Nucleus accumbens (tissue), 56 donors: Measurements from ENCODE around the gene IFI44.

Experiments used
- DNase-seq, 56 donors: peaks; one replicate each; lab custom pipeline; 2025; lab: John Stamatoyannopoulos, UW

Gene IFI44, protein sequence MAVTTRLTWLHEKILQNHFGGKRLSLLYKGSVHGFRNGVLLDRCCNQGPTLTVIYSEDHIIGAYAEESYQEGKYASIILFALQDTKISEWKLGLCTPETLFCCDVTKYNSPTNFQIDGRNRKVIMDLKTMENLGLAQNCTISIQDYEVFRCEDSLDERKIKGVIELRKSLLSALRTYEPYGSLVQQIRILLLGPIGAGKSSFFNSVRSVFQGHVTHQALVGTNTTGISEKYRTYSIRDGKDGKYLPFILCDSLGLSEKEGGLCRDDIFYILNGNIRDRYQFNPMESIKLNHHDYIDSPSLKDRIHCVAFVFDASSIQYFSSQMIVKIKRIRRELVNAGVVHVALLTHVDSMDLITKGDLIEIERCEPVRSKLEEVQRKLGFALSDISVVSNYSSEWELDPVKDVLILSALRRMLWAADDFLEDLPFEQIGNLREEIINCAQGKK

DNA sequence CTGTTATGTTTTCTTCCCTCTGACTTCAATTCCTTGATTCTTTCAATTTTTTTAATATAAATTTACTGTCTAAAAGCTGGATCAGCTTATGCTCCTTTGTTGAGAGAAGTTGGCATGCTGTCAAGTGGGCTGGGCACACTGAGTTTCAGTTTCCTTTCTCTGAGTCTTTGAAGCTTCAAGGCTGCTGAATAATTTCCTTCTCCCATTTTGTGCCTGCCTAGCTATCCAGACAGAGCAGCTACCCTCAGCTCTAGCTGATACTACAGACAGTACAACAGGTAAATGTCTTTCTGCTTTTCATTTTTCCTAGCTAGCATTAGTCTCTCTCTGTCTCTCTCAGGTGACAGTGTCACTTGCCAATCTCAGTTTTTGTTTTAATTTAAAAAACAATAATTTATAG is at the start of gene IFI44:
IFI44 (plus strand) TSS at position 204 of the 400 bp plus-strand sequence. CDS start 365 bp downstream, outside the sequence.
- peak in 39 of 56 donors; percentile 1 to 84 (median 24) for DNase-seq

DNA sequence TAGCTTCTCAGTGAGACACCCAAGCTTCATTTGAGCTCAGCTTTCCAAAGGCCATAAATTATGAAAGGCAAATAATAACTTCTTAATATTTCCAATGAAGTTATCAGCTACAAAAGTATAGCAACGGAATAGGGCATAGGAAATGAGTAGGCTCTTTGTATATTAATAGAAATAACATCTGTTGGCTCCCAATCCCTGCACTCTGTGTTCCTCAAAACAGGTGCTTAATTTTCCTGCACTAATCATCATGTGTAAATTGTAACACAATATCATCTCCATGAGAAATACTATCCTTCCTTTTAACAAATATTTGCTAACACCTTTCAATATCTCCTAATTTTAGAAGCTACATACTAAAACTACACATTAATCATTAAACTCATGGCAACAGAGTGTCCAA is 48.6 kb upstream of the IFI44 start:
- no peak for DNase-seq

DNA sequence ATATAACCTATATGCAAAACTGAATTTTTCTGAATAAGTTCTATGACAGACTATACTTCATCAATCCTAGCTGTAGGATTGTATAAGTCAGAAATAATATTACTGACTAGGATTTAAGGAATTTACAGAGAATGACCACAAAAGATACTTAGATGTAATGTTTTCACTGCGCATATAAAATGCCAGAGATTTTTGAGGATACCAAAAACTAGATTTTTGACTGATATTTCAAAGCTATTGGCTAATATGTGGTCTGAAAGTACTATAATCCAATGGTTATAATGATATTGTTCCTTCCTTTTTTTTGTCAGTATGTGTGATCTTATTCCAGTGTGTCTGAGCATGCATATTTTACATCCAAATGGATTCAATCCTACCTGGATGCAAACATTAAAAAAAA is 46.4 kb upstream of the IFI44 start:
- no peak for DNase-seq

DNA sequence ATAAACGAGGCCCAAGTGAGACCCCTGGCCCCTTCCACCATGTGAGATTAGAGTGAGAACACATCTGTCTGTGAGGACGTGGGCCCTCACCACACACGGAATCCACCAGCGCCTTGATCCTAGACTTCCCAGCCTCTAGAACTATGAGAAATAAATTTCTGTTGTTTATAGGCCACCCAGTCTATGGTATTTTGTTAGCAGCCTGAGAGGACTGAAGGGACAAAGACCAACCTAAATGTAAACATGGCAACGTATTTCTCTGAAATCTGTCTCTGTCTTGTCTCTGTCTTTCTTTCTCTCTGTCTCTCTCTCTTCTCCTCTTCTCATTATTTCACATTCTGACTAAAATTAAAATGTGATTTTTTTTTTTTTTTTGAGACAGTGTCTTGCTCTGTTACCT is 45.0 kb upstream of the IFI44 start:
- DNase-seq = no peak

DNA sequence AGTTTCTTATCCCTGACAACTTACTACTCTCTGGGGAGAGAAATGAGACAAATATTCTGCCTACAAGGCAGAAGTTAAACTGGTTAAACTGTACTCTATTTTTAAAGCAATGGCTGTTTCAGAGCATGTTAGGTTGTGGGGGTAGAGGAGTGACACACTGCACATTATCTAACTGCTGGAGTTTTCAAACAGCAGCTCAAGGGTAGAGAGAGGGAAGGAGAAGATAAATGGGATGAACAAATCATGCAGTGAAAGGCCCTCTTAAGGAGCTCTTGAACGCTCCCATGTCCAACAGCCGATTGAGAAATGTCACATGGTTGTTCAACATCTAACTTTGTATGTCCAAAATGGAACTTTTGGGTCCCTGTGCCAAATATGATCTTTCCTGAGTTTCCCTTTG is 43.4 kb upstream of the IFI44 start:
- peak in 2 of 56 donors; percentile 7 to 18 for DNase-seq

DNA sequence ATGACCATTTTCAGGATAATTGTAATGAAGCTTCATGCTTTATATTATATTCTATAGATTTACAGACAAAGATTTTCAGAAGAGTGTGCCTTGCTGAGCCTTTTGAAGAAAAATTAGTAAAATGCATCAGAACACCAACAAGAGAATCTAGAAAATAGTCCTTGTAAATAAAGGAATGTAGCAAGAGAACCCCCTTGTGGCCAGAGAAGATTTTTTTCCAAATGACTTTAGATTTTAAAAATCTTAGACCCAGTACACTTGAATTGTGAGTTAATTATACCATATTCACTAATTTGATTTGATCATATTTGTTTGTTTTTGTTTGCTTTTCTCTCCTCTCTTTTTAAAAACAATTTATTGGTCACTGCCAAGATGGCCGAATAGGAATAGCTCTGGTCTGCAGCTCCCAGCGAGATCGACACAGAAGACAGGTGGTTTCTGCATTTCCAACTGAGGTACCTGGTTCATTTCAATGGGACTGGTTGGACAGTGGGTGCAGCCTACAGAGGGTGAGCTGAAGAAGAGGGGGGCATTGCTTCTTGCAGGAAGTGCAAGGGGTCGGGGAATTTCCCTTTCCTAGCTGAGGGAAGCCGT is 42.2 kb upstream of the IFI44 start:
- DNase-seq = no peak

DNA sequence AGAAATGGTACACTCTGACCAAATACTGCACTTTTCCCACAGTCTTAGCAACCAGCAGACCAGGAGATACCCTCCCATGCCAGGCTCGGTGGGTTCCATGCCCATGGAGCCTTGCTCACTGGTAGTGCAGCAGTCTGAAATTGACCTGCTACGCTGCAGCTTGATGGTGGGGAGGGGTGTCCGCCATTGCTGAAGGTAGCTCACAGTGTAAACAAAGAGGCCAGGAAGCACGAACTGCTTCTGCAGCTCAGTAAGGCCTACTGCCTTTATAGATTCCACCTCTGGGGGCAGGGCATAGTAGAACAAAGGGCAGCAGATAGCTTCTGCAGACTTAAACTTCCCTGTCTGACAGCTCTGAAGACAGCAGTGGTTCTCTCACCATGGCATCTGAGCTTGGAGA is 41.7 kb upstream of the IFI44 start:
- no peak for DNase-seq

DNA sequence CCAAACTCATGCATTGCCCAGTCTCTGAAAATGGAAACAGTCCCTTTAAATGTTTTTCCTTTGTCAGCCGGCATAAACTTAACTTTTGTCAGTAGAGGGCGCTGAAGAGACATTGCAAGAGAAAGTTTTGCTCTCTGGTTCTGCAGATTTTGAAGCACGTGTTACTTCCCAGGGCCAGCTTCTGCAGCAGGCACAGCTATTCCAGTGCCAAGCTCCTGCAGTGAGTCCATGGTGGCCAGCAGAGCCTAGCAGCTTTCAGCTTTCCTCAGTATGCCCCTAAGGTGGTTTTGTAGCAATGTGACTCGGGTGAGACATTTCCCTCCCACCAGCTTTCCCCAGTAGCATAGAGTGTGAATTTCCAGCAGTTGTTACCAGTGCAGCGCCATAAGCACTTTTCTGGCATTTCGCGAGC is 32.0 kb upstream of the IFI44 start:
- peak in 55 of 56 donors; percentile 12 to 85 (median 58) for DNase-seq

DNA sequence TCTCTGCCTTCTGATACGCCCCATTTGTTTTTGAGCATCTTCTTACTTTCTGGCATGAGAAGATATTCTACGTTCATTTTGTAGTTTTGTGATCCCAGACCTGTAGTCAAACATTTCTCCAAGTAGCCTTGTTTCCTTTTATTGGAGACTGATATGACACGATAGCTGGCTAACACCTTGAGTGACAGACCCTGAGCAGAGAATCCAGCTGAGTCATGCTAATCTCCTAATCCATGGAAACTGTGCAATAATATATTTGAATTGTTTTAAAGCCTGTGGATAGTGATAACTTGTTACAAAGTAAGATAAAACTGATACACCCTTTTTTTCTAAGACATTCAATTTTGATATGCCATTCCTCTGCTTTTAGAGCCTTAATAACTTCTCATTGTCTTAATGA is 30.6 kb upstream of the IFI44 start:
- DNase-seq = no peak

DNA sequence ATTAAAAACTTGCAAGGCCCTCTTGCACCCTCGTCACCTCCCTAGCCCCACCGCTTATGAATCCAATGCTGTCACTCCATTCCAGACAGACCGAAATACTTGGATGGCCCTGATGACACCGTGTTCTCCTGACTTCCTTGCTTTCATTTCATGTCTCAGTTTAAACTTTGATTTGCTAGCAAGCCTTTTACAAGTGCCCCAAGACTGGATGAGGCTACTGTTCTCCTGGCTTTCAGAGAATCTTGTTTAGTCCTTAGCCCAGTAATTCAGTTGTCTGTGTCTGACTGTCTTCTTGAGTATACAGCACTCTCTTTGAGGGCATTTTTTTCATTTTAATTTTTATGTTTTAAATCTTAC is 30.2 kb upstream of the IFI44 start:
- peak in 3 of 56 donors; percentile 8 to 25 (median 20) for DNase-seq

DNA sequence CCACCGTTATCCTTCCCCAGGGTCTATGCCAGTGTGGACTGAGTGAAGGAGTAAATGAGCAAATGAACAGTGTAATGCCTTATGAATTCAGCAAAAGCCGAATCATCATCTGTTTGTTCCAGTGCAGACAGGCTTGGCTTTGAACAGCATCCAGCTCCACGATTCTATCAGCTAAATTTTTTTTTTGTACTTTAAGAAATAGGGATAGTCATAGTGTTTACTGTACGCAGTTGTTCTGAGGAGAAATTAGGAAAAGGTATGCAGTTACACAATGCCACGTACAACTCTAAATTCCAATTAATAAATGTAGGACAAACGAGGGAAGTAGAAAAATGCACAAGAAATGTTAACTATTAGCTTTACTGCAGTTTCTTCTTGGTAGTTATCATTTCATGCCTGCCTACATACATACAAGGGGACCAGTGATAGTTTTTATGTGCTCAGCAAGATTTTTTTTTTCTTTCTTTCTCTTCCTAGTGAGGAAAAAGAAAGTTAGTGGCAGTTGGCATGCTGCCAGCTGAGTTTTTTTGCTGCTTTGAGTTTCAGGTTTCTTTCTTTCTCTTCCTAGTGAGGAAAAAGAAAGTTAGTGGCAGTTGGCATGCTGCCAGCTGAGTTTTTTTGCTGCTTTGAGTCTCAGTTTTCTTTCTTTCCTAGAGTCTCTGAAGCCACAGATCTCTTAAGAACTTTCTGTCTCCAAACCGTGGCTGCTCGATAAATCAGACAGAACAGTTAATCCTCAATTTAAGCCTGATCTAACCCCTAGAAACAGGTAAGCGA is 29.6 kb upstream of the IFI44 start, which contains the start of gene IFI44L:
IFI44L (plus strand) TSS at position 646 of the 777 bp plus-strand sequence. CDS start 7,468 bp downstream, outside the sequence.
- peak in 7 of 56 donors; percentile 1 to 24 (median 9) for DNase-seq

DNA sequence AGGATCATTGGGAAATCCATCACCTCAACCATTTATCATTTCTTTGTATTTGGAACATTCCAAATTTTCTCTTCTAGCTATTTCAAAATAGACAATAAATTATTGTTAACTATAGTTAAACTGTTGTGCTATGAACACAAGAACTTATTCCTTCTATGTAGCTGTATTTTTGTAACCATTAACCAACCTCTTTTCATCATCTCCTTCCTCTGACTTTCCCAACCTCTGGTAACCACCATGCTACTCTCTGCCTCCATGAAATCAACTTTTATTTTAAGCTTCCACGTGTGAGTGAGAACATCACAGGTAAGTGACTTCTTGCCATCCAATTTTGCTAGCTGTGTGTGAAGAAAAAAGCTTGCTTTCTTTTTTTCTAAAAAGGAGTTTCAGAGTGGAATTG is 29.0 kb upstream of the IFI44 start:
- no peak for DNase-seq

DNA sequence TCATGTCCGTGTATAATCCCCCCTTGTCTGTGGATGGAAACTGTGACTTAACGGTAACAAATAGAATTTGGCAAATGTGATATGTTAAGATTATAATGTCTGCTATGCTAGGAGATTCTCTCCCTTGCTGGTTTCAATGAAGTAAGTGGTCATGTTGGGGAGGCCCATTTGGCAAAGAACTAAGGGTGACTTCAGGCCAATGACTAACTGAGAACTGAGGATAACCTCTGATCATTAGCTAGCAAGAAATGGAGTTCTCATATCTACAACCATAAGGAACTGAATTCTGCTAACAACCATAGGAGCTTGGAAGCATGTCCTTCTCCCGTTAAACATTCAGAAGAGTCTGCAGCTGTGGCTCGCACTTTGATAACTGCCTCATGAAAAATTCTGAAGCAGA is 27.1 kb upstream of the IFI44 start:
- no peak for DNase-seq

DNA sequence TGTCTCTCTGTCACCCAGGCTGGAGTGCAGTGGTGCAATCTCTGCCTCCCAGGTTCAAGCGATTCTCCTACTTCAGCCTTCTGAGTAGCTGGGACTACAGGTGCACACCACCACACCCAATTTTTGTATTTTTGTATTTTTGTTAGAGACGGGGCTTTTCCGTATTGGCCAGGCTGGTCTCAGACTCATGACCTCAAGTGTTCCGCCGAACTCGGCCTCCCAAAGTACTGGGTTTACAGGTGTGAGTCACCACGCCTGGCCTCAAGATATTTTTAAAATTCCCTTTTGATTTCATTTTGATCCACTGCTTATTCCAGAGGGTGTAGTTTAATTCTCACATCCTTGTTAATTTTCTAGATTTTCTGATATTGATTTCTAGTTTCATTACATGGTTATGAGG is 25.6 kb upstream of the IFI44 start:
- no peak for DNase-seq

DNA sequence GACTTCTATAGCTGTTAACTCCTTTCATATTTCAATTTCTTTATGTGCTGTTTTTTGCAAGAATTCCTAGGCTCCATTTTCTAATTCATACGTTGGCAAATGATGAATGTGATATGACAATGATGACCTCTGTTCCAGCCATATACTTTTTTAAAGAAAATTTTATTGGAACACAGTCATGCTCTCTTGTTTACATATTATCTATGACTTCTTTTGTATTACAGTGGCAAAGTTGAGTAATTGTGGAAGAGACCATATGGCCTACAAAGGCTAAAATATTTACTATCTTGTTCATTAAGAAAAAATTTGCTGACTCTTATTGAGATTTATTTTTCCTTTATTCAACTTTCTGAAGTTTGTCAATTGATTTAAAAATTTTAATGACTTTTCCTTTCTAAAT is 22.3 kb upstream of the IFI44 start:
- no peak for DNase-seq

DNA sequence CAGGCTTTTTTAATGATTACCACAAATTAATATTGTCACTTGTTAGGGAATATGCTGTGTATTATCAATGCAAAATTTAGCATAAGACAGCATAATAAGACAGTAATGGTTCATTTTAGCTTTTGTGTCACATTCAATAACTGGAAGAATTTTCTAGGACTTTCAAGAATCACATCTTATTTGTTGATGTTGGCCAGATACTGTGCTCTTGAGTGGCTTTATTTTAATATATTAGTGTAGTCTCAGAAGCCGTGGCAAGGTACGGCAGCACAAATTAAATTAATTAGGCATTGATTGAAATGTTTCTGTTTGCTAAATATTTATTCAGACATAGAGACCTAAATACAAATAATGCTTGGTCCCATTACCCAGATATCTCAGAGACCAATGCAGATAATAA is 19.0 kb upstream of the IFI44 start:
- no peak for DNase-seq

DNA sequence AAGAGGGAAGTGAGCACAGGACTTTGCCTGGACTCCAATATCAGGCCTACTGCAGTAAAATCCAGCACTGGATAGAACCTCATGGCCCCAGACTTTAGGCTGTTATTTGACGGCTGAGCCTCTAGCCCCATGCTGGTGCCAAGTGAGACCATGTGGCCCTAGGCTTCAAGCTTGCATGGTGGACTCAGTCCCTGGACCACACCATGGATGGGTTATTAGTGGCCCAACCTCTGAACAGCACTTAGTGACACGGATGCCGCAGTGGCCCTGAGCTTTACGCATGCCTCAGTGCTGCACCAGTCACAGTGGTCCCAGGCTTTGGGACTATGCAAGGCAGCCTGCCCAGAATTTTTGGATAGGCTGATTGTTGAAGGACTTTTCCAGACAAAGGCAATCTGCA is 16.4 kb upstream of the IFI44 start:
- no peak for DNase-seq

DNA sequence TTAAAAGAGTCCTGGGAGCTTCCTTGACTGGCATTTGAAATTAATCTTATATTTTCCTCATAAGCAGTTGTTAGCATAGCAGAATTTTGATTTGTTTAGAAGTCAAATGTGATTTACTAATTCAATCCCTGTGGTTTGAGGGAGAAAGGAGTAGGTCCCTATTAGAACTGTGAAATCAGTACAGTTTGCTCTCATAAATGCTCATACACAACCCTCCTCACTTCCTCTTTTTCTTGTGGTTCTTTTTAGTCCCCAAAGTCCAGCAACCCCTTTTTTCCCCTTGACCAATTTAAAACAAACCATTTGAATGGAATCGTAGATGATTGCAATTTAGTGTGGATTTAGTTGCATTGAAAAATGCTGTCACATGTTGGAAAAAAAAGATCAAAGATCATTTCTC is 9.2 kb upstream of the IFI44 start:
- no peak for DNase-seq

DNA sequence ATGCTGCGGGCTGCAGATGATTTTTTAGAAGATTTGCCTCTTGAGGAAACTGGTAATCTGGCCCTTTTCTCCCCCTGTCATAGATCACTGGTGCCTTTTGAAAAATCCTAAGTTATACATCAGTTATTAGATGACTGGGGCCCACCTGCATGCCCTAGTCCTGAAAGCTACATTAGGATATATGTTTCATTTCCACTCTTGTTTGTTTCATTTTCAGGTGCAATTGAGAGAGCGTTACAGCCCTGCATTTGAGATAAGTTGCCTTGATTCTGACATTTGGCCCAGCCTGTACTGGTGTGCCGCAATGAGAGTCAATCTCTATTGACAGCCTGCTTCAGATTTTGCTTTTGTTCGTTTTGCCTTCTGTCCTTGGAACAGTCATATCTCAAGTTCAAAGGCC is 8.1 kb upstream of the IFI44 start:
- DNase-seq = no peak

DNA sequence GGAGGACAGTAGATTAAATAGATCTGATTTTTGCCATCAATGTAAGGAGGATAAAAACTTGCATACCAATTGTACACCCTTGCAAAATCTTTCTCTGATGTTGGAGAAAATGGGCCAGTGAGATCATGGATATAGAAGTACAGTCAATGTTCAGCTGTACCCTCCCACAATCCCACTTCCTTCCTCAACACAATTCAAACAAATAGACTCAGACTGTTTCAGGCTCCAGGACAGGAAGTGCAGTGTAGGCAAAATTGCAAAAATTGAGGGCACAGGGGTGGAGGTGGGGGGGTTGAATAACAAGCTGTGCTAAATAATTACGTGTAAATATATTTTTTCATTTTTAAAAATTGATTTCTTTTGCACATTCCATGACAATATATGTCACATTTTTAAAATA is 3.9 kb upstream of the IFI44 start:
- no peak for DNase-seq

DNA sequence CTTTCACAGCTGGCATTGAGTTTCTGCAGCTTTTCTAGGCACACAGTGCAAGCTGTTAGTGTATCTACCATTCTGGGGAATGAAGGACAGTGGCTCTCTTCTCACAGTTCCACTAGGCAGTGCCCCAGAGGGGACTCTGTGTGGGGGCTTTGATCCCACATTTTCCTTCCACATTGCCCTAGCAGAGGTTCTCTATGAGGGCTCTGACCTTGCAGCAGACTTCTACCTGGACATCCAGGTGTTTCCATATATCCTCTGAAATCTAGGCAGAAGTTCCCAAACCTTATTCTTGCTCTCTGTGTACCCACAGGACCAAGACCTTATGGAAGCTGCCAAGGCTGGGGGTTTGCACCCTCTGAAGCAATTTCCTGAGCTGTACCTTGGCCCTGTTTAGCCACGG is 2.4 kb upstream of the IFI44 start:
- no peak for DNase-seq
